GM18858 (cell line): ENCODE measurements around the gene SEC23A.
A peak's percentile ranks its signal among the peaks of the same experiment; 100 is the strongest.
"Not testable (repeated sequence)": the region's sequence is repeated elsewhere in the genome, so short reads cannot be mapped to it uniquely, and the experiment has no call there.

Source experiments
- ATAC-seq: cut with Tn5 transposase; IDR thresholded peaks from one replicate; pipeline ENCODE4 v1.9.1; 2021; ENCODE audit not compliant: unreplicated experiment

The SEC23A gene

GRCh38 chr14:39033371-39033770 lies 69.7 kb downstream of the SEC23A start:
- ATAC-seq: no peak

GRCh38 chr14:39030209-39030608 lies 72.8 kb downstream of the SEC23A start:
- no peak for ATAC-seq

DNA sequence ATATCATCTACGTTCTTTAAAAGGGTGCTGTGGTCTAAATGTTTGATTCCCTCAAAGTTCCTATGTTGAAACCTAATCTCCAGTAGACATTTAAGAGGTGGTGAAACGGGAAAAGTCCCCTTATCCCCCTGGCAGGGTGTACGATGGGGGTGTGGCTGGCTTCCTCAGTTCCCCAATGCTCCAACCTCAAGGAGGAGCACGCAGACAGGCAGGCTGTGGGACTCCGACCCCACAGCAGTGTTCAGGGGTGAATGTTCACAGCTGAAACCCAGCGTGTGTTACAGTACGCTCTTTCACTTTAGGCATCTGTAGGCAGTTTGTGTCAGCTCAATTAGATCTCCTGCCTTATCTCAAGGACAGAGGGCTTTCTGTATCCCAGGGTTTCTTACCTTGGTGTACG lies 73.2 kb downstream of the SEC23A start:
- no peak for ATAC-seq

DNA sequence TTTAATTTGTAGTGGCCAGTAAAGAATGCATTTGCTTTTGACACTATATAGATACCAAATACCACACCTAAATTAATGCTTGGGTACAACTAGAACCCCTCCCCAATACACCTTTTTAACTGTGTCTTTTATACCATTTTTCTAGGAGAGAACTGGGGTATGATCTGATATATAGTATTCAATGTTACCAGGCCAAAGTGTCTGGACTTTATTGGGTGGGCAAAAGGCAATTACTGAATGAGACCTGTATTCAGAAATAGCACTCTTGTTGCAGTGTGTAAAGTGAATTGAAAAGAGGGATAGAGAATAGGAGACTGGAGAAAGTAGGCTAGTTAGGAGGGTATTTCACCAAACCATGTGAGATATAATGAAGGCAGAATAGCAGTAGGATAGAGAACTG lies 74.4 kb downstream of the SEC23A start:
- no peak for ATAC-seq

DNA sequence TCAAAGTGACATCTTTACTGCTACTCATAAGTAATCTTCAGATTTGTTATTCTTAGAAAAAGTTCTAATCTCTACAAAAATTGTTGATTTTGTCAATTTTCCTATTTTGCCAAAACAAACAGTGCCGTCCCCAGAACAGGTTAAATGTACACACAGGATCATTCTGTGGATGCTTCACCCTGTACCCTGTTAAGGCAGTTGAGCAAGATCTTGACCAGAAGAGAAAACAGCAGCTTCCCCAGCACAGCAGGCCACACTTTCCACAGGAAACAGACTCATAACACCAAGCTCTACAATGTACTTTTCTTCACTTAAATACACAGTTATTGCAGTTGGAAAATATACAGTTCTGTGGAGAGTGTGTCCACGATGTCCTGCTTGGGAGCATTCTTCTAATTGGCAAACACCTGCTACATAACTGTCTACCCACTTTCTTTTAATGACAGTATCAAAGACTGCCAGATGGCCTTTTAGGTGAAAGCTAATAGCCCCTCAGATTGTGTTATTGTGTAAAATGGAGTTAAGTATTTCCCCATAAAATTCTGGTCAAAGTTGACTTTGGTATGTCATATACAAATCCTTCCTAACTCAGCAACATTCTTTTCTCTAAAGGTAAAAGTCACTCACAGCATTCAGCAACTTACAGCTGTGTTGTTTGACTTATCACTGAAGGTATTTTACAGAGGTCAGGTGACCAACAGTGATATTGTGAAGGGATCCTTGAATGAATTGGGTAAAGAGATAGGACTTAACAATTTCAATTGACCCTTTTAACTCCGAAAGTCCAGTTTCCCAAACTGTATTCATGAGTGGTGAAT lies 77.0 kb downstream of the SEC23A start:
- no peak for ATAC-seq

- ATAC-seq: no peak
Observed at GRCh38 chr14:39025250-39025809, 77.7 kb downstream of the SEC23A start.

DNA sequence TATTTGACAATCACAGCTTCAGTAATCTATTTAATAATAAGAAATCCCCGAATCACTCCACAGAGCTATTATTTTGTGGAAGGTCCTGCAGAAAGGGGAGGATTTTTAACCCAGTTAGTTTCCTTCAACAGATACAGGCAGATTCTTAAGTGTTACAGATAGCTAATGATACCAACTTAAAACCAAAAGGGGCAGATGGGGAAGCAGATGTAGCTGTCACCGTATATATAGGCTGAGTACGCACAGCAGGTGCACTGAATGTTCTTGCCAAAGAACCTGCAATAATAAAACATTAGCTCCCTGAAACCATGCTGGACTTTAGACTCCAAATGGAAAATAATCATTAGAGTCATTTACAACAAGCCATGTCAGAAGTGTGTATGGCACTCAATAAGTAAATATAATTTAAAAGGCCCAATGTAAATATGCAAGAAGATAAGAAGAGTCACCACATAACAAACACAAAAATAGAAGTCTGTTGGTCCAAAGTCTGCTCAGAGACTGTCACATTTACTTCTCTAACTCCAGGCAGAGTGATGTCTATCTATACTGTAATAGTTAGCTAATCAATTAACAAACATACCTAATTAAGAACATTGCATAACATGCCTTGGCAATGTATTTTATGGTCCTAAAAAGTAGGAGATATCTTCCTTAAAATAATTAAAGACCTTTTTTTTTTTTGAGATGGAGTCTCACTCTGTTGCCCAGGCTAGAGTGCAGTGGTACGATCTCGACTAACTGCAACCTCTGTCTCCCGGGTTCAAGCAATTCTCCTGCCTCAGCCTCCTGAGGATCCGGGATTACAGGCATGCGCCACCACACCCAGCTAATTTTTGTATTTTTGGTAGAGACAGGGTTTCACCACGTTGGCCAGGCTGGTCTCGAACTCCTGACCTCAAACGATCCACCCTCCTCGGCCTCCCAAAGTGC lies 78.8 kb downstream of the SEC23A start:
- ATAC-seq: no peak

GRCh38 chr14:39017096-39018016 lies 85.7 kb downstream of the SEC23A start:
- ATAC-seq: not testable (repeated sequence)

GRCh38 chr14:39016733-39017095 lies 86.3 kb downstream of the SEC23A start:
- ATAC-seq: no peak

GRCh38 chr14:39015964-39016577 lies 87.0 kb downstream of the SEC23A start:
- ATAC-seq: no peak

- ATAC-seq: peak; percentile 96
Observed at GRCh38 chr14:39015360-39015961, 87.6 kb downstream of the SEC23A start.

DNA sequence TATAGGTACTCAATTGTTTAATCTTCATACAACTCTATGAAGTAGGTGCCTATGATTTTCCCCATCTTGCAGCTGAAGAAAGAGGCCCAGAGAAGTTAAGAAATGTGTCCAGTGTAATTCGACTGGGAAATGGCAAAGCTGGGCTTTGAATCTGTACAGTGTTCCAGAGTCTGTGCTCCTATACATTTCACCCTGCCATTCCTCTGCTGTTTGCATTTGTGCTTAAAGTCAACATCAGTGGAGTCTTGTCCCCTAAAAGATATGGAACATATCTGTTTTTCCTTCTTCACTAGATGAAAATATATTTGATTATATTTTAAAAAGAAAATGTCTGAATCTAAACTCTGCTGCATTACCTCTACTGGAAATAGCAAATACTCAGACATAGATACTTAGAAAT lies 88.6 kb downstream of the SEC23A start:
- ATAC-seq: no peak

DNA sequence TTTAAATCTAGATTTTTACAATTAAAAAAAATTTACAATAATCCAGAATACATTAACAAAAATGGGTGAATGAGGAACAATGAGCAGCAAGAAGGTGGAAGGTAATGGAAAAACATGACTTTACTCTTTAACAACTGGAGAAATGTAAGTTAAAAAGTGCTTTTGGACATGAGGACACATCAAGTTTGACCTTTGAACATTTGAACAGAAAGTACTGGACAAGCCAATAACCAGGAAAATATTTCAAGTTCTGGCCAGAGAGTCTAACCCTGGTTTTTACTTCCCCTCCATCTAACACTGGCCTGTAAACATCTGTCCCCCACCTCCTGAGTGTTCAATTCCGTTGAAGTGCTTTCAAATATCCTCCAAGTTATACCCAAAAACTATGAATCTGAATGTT lies 94.1 kb downstream of the SEC23A start:
- ATAC-seq: not testable (repeated sequence)

GRCh38 chr14:39006721-39007410 lies 96.2 kb downstream of the SEC23A start:
- ATAC-seq: no peak

GRCh38 chr14:39005044-39005880 lies 97.8 kb downstream of the SEC23A start:
- no peak for ATAC-seq

DNA sequence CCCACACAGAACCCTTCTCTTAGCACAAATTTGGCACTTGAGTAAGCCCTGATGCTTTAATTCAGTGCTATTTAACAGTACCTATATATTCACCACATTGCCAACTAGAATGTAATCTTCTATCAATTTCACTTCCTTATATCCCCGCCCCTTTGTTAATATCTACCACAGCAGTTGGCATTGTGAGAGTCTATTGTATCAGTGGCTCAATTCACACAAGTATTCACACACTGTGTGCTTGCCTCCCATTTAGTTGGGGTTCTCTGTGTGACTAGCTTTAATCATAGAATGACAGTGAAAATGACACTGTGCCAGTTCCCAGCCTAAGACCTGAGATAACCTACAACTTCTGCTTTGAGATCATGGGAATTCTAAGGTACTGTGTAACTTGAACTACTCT lies 103.1 kb downstream of the SEC23A start:
- ATAC-seq: peak; percentile 44

DNA sequence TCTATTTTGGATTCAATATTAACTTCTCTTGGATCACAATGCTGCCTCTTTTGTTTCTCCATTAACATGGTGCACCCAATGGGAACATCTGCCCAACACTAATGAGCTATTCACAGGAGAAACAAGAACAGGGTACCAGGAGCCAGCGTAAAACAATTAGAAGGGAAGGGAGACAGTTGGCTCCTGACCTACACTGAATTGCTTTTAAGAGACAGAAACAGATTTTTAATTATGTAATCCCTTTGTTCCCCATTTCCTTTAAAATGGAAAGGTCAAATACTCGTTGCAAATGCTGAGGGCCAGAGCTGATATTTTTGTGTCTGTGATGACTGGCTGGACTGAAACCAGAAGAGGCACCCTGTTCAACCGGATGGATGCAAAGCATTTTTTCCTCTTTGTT lies 108.3 kb downstream of the SEC23A start:
- ATAC-seq: no peak

- ATAC-seq: no peak
Observed at GRCh38 chr14:38993981-38994380, 109.1 kb downstream of the SEC23A start.
